Stimulated activated CD8-positive, alpha-beta memory T cell treated with anti-CD3 and anti-CD28 coated beads, Interleukin-15, amount 100 ng/mL, for 1 hour (primary cell): ENCODE results near the gene IFNA16.
"Not testable (repeated sequence)": the region's sequence is repeated elsewhere in the genome, so short reads cannot be mapped to it uniquely, and the experiment has no call there.

Source experiments
- DNase-seq: peaks from one replicate; pipeline ENCODE4 v3.0.0-alpha.2; 2020; ENCODE audit warnings: low read depth

The IFNA16 gene

GRCh38 chr9:21217211-21217610, at the start of gene IFNA16:
Gene IFNA16, minus strand, starts transcription at chr9:21217311. Its CDS starts 6 bp downstream, at chr9:21217305.
- not testable (repeated sequence) for DNase-seq

GRCh38 chr9:21265421-21266189, 48.5 kb upstream of the IFNA16 start:
- no peak for DNase-seq

- DNase-seq: no peak
These were observed 38.6 kb upstream of the IFNA16 start for GRCh38 chr9:21255538-21256212.

- no peak for DNase-seq
These were observed 35.8 kb upstream of the IFNA16 start for GRCh38 chr9:21252721-21253547.

- DNase-seq: no peak
These were observed 34.5 kb upstream of the IFNA16 start for GRCh38 chr9:21251638-21252037.

GRCh38 chr9:21251190-21251589, 34.1 kb upstream of the IFNA16 start:
- no peak for DNase-seq

- no peak for DNase-seq
These were observed 27.7 kb upstream of the IFNA16 start for GRCh38 chr9:21244836-21245235.

GRCh38 chr9:21239911-21240310, 22.8 kb upstream of the IFNA16 start, which contains the start of gene IFNA14:
Gene IFNA14, minus strand, starts transcription at chr9:21240005. Its CDS starts 70 bp downstream, at chr9:21239935.
- DNase-seq: no peak

GRCh38 chr9:21236360-21236714, 19.2 kb upstream of the IFNA16 start:
- not testable (repeated sequence) for DNase-seq

GRCh38 chr9:21235468-21236359, 18.6 kb upstream of the IFNA16 start:
- not testable (repeated sequence) for DNase-seq

- no peak for DNase-seq
These were observed 17.1 kb upstream of the IFNA16 start for GRCh38 chr9:21234153-21234687.

GRCh38 chr9:21233258-21233657, 16.1 kb upstream of the IFNA16 start:
- no peak for DNase-seq

- no peak for DNase-seq
These were observed 11.0 kb upstream of the IFNA16 start, which contains the start of gene IFNA17 for GRCh38 chr9:21228122-21228521. Gene IFNA17, minus strand, starts transcription at chr9:21228222. Its CDS starts 49 bp downstream, at chr9:21228173.

GRCh38 chr9:21213411-21214326, 3.4 kb downstream of the IFNA16 start:
- DNase-seq: not testable (repeated sequence)

GRCh38 chr9:21212160-21212559, 5.0 kb downstream of the IFNA16 start:
- DNase-seq: not testable (repeated sequence)

- DNase-seq: not testable (repeated sequence)
These were observed 6.3 kb downstream of the IFNA16 start for GRCh38 chr9:21210782-21211181.

GRCh38 chr9:21210311-21210710, 6.8 kb downstream of the IFNA16 start:
- no peak for DNase-seq

- DNase-seq: not testable (repeated sequence)
These were observed 10.1 kb downstream of the IFNA16 start, which contains the start of gene IFNA10 for GRCh38 chr9:21207043-21207442. Gene IFNA10, minus strand, starts transcription at chr9:21207143. Its CDS starts 46 bp downstream, at chr9:21207097.

- no peak for DNase-seq
These were observed 11.9 kb downstream of the IFNA16 start for GRCh38 chr9:21205204-21205603.

GRCh38 chr9:21202105-21202504, 15.0 kb downstream of the IFNA16 start, which contains the start of gene IFNA7:
Gene IFNA7, minus strand, starts transcription at chr9:21202205. Its CDS starts 40 bp downstream, at chr9:21202165.
- not testable (repeated sequence) for DNase-seq
